MM.1S (cell line): ENCODE data around the gene SPCS1.
"Not testable (repeated sequence)": the region's sequence is repeated elsewhere in the genome, so short reads cannot be mapped to it uniquely, and the experiment has no call there.

Experiments used
- DNase-seq: peaks from one replicate; pipeline ENCODE4 v3.0.0-alpha.2; 2015
- H2AFZ ChIP-seq: fragments of 300-600 bp; sonication (generic); 2 replicates; pipeline ENCODE4 v1.6.0; 2016; ENCODE audit warnings: antibody characterized with exemption, low read length
- H3F3A ChIP-seq: fragments of 300-600 bp; sonication (generic); 2 replicates; pipeline ENCODE4 v1.6.1; 2016; ENCODE audit warnings: mild to moderate bottlenecking, antibody characterized with exemption, low read length, moderate library complexity, mixed read lengths; ENCODE audit not compliant: insufficient read depth
- H3K27ac ChIP-seq: fragments of 300-600 bp; sonication (generic); 2 replicates; pipeline ENCODE4 v1.5.1; 2016; ENCODE audit warnings: mild to moderate bottlenecking, low read length
- H3K27me3 ChIP-seq: fragments of 300-600 bp; sonication (generic); replicated peaks from 2 replicates; pipeline ENCODE4 v1.6.0; 2016; ENCODE audit warnings: low read length; ENCODE audit not compliant: insufficient read depth
- H3K36me3 ChIP-seq: fragments of 300-600 bp; sonication (generic); replicated peaks from 2 replicates; pipeline ENCODE4 v1.6.1; 2016; ENCODE audit warnings: mild to moderate bottlenecking, low read length, mixed read lengths; ENCODE audit not compliant: insufficient read depth
- H3K4me1 ChIP-seq: fragments of 300-600 bp; sonication (generic); 2 replicates; pipeline ENCODE4 v1.6.1; 2016; ENCODE audit warnings: low read length, mixed read lengths
- H3K4me2 ChIP-seq: fragments of 300-600 bp; sonication (generic); 2 replicates; pipeline ENCODE4 v1.6.0; 2016; ENCODE audit warnings: low read depth, low read length
- H3K4me3 ChIP-seq: fragments of 300-600 bp; sonication (generic); 2 replicates; pipeline ENCODE4 v1.5.1; 2016; ENCODE audit warnings: low read length, mixed read lengths
- H3K79me2 ChIP-seq: fragments of 300-600 bp; sonication (generic); 2 replicates; pipeline ENCODE4 v1.6.1; 2016; ENCODE audit warnings: mixed run types, low read length, mixed read lengths
- H3K9ac ChIP-seq: fragments of 300-600 bp; sonication (generic); 2 replicates; pipeline ENCODE4 v1.6.1; 2016; ENCODE audit warnings: low read length, mixed read lengths
- H3K9me2 ChIP-seq: fragments of 300-600 bp; sonication (generic); replicated peaks from 2 replicates; pipeline ENCODE4 v1.6.1; 2016; ENCODE audit warnings: mild to moderate bottlenecking, low read length, mixed read lengths; ENCODE audit not compliant: insufficient read depth
- H3K9me3 ChIP-seq: fragments of 300-600 bp; sonication (generic); replicated peaks from 2 replicates; pipeline ENCODE4 v1.6.1; 2016; ENCODE audit warnings: mild to moderate bottlenecking, low read length, mixed read lengths; ENCODE audit not compliant: insufficient read depth
- H4K20me1 ChIP-seq: fragments of 300-600 bp; sonication (generic); 2 replicates; pipeline ENCODE4 v1.6.1; 2016; ENCODE audit warnings: mild to moderate bottlenecking, low read length, moderate library complexity, mixed read lengths; ENCODE audit not compliant: insufficient read depth
- EZH2 ChIP-seq: fragments of 300-600 bp; sonication (generic); optimal IDR thresholded peaks from 2 replicates; pipeline ENCODE3; 2017; ENCODE audit warnings: low read depth, mild to moderate bottlenecking, antibody characterized with exemption, low read length, mixed read lengths
- EZH2phosphoT487 ChIP-seq: fragments of 300-600 bp; sonication (generic); IDR thresholded peaks from 2 replicates; pipeline ENCODE4 v1.6.1; 2018; ENCODE audit warnings: antibody characterized with exemption, low read length
- TF ChIP-seq, protein P1 (sequence below): fragments of 300-600 bp; sonication (generic); IDR thresholded peaks from 2 replicates; pipeline ENCODE4 v1.5.1; 2016; ENCODE audit warnings: antibody characterized with exemption, low read length, mixed read lengths

Gene SPCS1

DNA sequence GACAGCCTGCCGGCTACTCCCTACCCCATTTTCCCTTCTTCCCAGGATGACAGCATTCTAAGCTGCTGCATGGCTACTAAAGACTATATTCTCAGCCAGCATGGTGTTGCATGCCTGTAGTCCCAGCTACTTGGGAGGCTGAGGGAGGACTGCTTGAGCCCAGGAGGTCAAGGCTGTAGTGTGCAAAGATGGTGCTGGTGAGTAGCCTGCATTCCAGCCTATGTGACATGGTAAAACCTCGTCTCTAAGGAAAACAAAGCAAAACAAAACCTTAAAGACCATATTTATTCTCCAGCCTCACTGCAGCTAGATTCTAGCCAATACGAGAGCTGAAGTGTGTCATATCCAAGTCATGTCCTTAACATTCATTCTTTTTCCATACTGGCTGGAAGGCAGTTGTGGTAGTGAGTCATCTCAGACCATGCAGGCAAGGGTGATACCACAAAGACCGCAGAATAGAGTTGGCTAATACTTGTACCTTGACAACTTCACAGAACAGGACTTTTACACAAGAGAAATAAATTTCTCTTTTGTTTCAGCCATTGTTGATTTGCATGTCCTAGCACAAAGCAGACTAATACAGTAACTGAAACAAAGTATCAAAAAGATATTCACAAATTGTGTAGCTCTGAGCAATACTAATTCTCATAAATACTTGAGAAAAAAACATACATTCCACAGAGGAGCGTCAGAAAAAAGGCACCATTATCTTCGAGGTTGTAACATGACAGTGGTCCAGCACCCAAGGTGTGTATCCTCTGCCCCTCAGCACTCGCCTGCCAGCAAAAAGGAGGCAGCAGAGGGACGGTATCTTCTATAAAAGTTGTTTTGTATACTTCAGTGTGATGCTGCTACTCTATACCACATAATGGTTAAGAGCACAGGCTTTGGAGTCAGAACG, 35.0 kb upstream of the SPCS1 start:
- no peaks in the 10 kb centered on the region for H4K20me1 ChIP-seq

DNA sequence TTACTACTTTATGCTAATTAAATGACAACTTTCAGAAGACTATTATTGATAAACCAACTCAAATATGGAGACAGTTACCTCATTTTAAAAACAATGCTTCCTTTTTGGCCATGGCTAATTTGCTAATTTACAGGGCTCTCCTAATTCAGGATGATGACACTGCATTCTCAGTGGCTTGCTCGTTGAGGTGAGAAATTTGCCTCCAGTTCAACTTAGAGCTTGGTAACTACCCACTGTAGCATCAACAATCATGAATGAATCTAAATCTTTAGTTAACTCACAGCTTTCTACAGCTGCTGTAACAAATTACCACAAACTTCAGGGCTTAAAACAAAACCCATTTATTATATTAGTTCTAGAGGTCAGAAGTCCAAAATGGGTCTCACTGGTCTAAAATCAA, 34.2 kb upstream of the SPCS1 start:
- Histone ChIP-seq H3K27ac (no peak overlapping the region), H2AFZ (no peak overlapping the region)
- TF ChIP-seq EZH2 (no peak), EZH2phosphoT487 (no peak)
- TF ChIP-seq, protein P1, sequence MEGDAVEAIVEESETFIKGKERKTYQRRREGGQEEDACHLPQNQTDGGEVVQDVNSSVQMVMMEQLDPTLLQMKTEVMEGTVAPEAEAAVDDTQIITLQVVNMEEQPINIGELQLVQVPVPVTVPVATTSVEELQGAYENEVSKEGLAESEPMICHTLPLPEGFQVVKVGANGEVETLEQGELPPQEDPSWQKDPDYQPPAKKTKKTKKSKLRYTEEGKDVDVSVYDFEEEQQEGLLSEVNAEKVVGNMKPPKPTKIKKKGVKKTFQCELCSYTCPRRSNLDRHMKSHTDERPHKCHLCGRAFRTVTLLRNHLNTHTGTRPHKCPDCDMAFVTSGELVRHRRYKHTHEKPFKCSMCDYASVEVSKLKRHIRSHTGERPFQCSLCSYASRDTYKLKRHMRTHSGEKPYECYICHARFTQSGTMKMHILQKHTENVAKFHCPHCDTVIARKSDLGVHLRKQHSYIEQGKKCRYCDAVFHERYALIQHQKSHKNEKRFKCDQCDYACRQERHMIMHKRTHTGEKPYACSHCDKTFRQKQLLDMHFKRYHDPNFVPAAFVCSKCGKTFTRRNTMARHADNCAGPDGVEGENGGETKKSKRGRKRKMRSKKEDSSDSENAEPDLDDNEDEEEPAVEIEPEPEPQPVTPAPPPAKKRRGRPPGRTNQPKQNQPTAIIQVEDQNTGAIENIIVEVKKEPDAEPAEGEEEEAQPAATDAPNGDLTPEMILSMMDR: no peak

More for the DNA sequence above, 35.0 kb upstream of the SPCS1 start:
- no peak overlapping the region for H3K4me3 ChIP-seq
- no peak overlapping the region for H3K27ac ChIP-seq
- no peaks in the 10 kb centered on the region for H3K9me3 ChIP-seq
- H3K79me2 ChIP-seq: peaks cover 38% of the 10 kb centered on the region
- peaks cover 5% of the 10 kb centered on the region; the same call in 1 of the 2 replicates for H3K36me3 ChIP-seq
- no peaks in the 10 kb centered on the region for H3K27me3 ChIP-seq
- no peaks in the 10 kb centered on the region for H3K9me2 ChIP-seq
- H2AFZ ChIP-seq: no peak overlapping the region
- no peak for TF ChIP-seq EZH2
- no peak for TF ChIP-seq EZH2phosphoT487
- TF ChIP-seq, protein P1: no peak
- H3K4me2 ChIP-seq: no peak overlapping the region
- no peaks in the 10 kb centered on the region for H3K4me1 ChIP-seq
- no peak overlapping the region for H3K9ac ChIP-seq
- DNase-seq: no peak
- H3F3A ChIP-seq: no peaks in the 10 kb centered on the region

DNA sequence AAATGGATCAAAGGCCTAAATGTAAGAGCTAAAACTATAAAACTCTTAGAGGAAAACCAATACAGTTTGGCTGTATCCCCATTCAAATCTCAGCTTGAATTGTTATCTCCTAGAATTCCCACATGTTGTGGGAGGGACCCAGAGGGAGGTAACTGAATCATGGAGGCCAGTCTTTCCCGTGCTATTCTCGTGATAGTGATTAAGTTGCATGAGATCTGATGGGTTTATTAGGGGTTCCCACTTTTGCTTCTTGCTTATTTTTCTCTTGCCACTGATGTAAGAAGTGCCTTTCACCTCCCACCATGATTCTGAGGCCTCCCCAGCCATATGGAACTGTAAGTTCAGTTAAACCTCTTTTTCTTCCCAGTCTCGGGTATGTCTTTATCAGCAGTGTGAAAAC, 29.7 kb upstream of the SPCS1 start:
- peaks cover 61% of the 10 kb centered on the region for H3K79me2 ChIP-seq

More for the DNA sequence above, 34.2 kb upstream of the SPCS1 start:
- no peaks in the 10 kb centered on the region for H4K20me1 ChIP-seq
- H3K4me2 ChIP-seq: no peak overlapping the region
- H3F3A ChIP-seq: no peaks in the 10 kb centered on the region
- no peaks in the 10 kb centered on the region for H3K4me1 ChIP-seq
- H3K27me3 ChIP-seq: no peaks in the 10 kb centered on the region
- H3K79me2 ChIP-seq: peaks cover 44% of the 10 kb centered on the region
- H3K4me3 ChIP-seq: no peak overlapping the region
- H3K36me3 ChIP-seq: peaks cover 5% of the 10 kb centered on the region; the same call in 1 of the 2 replicates
- H3K9me3 ChIP-seq: no peaks in the 10 kb centered on the region
- H3K9ac ChIP-seq: no peak overlapping the region
- H3K9me2 ChIP-seq: no peaks in the 10 kb centered on the region
- DNase-seq: no peak

More for the DNA sequence above, 29.7 kb upstream of the SPCS1 start:
- H3F3A ChIP-seq, H3K4me2 ChIP-seq, H3K9me2 ChIP-seq, H4K20me1 ChIP-seq, H3K27ac ChIP-seq, H2AFZ ChIP-seq, H3K27me3 ChIP-seq, H3K4me3 ChIP-seq, H3K9me3 ChIP-seq, H3K4me1 ChIP-seq, H3K9ac ChIP-seq, DNase-seq: not testable (repeated sequence)
- peaks cover 14% of the 10 kb centered on the region; the same call in 1 of the 2 replicates for H3K36me3 ChIP-seq
